GM19324 (cell line): ENCODE measurements around the gene FKBP1A.
"Not testable (repeated sequence)": the region's sequence is repeated elsewhere in the genome, so short reads cannot be mapped to it uniquely, and the experiment has no call there.

Experiments
- ATAC-seq: cut with Tn5 transposase; IDR thresholded peaks from one replicate; pipeline ENCODE4 v1.9.1; 2021; ENCODE audit warnings: mild to moderate bottlenecking, moderate library complexity; ENCODE audit not compliant: unreplicated experiment, low FRiP score

Gene FKBP1A

DNA sequence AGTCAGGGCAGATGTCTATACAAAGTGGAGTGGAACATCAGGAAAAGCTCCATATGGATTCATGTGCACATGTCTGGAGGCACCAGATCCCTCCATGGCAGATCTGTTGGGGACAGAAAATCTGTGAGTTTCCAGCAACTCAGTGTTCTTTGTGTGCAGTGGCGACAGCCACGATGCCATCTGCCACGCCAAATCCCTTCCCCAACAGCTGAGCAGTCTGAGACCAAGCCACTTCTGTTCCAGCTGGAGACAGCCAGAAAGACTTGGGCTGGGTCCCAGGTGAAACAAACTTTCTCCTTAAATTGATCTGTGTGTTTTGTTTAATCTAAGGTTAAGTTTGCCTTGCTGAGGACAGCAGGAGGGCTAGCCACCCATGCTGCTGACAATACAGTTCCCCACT lies 22.9 kb downstream of the FKBP1A start:
- ATAC-seq: no peak

DNA sequence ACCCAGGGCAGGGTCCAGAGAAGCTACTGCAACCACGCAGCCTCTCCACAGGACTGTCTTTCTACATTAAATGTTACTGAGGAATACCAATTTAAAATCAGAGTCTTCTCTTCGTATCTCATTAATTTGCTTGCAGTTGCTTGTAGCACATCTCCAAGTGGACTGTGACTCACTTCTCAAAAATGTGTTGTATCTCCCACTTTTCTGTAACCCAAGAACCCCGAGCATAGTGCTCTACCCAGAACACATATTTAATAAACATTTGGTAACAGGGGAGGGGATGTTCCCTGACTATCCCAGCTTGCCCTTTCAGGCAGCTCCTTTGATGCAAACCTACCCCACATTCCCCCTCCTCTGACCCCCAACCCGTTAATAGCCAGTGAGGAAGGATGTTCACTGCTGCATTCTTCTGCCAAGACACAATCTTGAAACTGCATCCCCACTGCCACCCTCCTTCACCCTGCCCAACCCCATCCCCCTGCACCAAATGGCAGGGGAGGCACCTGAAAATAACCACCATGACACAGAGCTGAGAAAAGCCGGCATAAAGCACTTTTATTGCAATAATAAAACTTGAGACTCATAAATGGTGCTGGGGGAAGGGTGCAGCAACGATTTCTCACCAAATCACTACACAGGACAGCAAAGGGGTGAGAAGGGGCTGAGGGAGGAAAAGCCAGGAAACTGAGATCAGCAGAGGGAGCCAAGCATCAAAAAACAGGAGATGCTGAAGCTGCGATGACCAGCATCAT lies 24.2 kb downstream of the FKBP1A start:
- no peak for ATAC-seq

DNA sequence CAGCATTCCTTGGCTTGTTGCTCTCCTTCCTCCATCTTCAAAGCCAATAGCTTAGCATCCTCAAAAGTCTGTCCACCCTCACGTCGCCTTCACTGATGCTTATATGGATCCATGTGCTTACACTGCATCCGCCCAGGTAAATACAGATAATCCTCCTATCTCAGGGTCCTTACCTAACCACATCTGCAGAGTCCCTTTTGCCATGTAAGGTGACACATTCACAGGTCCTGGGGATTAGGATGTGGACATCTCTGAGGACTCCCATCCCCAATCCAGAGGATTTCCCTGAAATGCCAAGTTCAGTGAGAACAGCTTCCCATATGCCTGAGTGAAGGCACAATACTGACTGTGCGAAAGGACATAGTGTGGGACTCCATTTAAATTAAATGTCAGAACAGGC lies 25.4 kb downstream of the FKBP1A start:
- ATAC-seq: no peak

DNA sequence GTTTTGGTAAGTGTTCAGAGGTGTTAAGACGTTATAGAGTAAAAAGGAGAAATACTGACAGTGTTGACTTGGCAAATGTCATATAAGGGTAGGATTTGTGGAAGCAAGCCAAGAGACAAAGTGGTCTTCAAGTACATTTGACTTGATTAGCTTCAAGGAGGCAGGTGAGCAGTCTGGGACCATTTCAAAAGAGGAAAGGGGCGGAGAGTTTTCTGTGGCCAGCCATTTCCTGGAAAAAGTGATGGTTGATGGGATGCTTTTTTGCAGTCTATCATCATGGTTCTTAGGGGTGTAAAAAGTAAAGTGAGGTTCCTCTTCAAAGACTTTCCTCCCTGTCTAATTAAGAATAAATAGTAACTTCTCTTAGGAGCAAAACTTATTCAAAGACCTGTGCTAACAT lies 28.7 kb downstream of the FKBP1A start:
- no peak for ATAC-seq

DNA sequence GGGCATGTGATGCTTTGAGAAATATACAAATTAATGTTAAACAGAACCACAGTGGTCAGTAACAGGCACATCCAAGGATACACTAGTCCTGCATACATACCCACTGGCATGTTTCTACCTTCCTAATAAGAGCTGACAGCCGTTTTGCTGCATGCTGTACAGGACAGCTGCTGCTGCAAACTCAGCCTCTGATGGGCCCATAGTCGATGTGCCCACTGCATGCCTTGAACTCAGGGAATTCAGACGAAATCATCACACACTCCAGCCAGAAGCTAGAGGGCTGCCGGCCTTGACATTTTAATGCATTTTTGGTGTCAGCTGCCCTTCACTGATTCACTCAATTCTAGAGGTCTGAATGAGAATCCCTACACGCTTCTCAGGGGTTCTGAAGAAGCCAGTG lies 29.3 kb downstream of the FKBP1A start:
- ATAC-seq: no peak

DNA sequence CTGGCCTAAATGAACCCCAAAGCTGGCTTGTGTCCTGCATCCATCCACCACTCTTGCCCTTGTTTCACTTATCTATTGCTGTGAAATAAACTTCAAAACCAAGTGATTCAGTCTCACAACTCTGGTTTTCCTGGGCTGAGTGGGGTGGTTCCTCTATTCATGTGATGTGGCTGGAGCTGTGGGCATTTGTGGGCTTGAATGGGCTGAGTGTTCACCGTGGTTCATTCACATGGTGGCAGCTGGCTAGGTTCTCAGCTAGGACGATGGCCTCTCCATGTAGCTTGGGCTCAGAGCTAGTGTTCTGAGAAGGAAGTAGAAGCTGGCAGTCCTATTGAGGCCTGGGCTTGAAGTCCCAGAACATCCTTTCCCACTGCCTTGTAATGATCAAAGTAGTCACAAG lies 30.4 kb downstream of the FKBP1A start:
- no peak for ATAC-seq

DNA sequence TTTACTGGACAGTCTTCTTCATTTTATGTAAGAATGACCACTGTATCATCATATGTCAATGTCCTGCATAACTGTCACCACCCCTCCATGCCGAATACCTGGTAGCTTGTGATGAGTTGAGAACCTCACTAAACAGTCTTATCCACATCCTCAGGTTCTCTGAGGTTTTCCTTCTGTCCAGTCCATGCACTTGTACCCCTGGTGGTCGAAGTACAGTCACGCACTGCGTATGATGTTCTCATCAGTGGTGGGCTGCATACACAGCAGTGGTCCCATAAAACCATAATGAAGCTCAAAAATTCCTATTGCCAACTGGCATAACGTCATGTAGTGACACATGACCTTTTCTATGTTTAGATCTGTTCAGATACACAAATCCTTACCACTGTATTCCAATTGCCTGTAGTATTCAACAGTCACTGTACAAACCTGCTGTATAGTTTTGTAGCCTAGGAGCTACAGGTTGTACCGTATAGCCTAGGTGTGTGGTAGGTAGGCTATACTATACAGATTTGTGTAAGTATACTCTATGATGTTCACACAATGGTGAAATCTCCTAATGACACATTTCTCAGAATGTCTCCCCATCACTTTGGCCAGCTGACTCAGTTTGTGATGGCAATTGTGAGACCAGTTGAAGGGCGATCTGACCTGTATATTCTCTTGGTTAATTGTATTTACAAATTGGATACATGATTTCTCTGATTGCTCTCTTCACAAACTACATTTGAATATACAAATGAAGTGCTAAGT lies 32.6 kb downstream of the FKBP1A start:
- ATAC-seq: no peak

DNA sequence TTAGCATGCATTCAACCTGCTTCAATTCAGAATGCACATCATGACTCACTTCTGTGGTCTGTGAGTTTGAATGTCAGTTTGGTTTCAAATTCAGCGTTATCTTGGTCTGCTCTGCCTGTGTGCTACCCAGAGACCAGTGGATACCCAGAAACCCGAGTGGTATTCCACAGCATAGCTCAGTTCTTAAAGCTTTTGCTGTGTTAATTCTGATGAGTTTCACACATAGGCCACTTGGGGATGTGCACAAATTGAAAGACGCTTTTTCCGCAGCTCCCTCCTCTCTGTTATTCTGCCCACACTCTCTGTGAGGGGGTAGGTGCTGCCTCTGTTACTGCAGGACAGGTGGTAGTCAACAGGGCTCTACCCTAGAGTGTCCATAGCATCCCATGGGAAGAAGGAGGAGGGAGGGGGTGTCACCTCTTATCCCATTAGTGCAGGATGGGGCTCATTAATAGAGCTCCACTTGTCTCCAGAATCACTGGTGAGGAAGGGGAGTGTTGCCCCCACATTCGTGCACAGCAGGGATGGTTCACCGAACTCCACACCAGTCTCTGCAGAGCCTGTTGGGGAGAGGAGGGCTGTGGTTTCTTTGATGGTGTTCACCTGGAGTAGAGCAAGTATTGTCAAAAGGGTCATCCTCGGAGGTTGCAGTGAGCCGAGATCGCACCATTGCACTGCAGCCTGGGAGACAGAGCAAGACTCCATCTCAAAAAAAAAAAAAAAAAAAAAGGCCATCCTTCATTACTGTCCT lies 34.8 kb downstream of the FKBP1A start:
- ATAC-seq: no peak

DNA sequence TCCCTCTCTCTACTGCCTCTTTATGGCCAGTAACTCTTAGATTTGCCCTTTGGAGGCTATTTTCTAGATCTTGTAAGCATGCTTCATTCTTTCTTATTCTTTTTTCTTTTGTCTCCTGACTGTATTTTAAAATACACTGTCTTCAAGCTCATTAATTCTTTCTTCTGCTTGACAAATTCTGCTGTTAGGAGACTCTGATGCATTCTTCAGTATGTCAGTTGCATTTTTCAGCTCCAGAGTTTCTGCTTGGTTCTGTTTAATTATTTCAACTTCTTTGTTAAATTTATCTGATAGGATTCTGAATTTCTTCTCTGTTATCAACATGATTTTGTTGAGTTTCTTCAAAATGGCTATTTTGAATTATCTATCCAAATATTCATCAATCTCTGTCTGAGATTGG lies 38.9 kb downstream of the FKBP1A start:
- no peak for ATAC-seq

DNA sequence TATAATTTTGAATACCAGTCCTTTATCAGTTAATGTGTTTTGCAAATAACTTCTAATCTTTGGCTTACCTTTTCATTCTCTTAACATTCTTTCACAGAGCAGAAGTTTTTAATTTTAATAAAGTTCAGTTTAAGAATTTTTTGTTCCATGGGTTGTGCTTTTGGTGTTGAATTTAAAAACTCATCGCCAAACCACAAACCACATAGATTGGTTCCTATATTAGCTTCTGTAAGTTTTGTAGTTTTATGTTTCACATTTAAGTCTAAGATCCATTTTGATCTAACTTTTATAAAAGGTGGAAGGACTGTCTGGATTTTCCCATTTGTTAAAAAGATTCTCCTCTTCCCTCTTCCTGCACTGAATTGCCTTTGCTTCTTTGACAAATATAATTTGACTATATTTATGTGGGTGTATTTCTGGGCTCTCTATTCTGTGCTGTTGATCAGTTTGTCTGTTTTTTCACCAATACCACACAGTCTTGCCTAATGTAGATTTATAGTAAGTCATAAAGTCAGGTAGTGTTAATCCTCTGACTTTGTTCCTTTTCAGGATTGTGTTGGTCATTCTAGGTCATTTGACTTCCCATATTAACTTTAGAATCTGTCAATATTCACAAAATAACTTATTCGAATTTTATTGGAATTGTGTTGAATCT lies 46.4 kb downstream of the FKBP1A start:
- no peak for ATAC-seq

DNA sequence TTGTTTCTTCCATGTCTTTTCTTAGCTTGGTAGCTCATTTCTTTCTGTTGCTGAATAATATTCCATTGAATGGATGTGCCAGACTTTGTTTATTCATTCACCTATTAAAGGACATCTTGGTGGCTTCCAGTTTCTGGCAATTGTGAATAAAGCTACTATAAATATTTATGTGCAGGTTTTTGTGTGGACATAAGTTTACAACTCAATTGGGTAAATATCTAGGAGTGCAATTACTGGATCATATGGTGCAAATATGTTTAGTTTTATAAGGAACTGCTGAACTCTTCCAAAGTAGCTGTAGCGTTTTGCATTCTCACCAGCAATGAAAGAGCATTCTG lies 47.1 kb downstream of the FKBP1A start:
- no peak for ATAC-seq

DNA sequence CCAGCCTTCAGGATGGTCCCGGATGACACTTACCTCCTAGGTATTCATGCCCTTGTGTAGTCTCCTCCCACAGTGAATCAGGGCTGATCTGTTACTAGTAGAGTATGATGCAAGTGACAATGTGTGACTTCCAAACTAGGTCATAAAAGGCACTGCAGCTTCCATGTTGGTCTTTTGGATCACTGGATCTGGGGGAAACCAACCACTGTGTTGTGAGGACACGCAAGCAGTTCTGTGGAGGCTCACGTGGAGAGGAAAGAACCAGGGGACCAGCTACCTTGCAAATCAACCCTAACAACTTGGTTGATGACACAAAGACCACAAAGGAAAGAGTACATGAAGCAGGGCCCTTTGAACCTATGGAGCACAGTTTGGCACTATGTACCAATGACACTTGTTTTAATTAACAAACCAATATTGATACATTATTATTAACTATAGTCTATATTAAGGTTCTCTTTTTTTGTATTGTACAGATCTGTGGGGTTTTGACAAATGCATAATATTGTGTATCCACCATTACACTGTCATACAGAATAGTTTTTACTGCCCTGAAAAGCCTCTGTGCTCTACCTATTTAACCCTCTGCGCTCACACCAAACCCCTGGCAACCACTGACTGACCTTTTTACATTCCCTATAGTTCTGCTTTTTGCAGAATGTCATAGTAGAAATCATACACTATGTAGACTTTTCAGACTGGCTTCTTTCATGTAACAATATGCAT lies 47.7 kb downstream of the FKBP1A start:
- ATAC-seq: no peak

DNA sequence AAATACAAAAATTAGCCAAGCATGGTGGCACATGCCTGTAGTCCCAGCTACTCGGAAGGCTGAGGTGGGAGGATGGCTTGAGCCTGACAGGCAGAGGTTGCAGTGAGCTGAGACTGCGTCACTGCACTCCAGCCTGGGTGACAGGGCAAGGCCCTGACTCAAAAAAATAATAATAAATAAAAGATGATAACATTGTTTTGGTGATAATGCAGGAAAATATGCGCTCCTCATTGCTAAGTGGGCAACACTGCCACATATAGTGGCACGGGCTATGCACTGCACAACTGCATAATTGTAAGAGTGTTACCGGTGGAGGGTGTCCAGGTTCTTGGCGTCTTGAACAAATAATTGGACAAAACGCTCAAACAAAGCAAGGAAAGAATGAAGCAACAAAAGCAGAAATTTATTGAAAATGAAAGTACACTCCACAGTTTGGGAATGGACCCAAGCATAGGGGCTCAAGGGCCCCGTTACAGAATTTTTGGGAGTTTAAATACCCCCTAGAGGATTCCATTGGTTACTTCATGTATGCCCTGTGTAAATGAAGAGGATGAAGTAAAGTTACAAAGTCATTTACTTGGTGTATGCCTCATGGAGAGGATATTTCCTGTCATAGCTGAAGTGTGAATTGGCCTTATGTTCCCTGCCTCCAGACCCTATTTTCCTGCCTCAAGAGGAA lies 49.3 kb downstream of the FKBP1A start:
- not testable (repeated sequence) for ATAC-seq

DNA sequence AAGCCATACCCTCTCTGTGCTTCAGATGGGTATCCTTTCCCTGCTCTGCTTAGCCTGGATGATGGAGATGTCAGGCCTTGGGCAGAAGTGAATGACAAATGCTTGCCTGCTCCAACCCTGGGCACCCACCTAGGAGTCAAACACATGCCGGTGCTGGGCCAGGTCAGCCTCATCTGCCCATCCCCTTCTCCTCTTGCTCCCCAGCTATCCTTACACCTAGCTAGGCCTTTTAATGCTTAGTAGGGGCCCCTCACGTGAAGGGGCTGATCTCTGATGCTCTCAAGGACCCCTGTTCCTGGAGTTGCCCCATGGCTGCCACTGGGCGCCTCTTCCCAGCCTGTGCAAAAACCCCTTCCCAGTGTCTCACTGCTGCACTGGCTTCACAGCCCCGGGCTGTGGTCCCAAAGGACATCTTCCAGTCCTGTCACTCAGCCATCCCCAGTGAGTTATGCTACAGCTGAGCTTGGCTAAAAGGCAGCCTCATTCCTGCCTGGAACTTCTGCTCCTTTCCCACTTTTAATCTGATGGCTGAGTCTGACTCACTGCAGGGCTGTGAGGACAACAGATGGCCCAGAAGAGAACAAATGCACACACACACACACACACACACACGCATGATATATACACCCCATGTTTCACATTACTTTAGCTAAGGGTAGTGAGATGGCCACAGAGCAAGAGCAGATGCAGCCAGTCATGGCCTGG lies 51.1 kb downstream of the FKBP1A start:
- no peak for ATAC-seq

DNA sequence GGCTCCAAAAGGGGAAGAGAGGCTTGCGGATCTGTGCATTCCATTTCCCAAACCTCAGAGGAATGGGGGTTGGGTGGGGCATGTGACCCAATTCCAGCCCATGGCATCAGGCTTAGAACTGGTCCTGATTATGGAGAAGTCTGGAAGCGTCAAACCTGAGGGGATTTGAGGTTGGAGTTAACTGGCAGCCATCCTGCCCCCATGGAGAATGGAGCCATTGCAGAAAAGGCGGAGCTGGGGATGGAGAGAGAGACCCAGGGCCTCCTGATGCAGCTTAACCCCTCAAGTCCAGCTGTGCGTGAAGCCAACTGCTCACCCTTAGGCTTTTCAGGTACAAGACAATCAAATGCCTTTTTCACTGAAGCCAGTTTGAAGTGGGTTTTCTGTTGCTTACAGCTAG lies 54.1 kb downstream of the FKBP1A start:
- ATAC-seq: no peak

DNA sequence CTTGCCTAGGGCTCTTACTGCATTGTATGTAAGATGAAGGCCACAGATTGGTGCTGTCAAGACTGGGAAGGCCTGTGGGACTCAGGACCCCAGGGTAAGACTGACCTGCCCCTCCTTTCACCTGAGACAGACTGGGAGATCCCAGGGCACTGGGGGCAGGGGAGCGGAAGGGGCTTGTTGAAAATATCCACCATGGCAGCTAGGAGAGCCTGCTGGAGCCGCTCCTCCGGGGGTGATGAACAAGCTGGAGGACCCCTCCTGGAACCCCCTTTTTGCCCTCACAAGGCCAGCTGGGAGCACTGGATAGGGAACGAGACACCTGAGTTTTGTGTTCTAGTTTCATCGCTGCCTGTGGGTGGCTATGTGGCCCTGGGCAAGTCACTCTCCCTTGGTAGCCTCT lies 54.8 kb downstream of the FKBP1A start:
- ATAC-seq: no peak

DNA sequence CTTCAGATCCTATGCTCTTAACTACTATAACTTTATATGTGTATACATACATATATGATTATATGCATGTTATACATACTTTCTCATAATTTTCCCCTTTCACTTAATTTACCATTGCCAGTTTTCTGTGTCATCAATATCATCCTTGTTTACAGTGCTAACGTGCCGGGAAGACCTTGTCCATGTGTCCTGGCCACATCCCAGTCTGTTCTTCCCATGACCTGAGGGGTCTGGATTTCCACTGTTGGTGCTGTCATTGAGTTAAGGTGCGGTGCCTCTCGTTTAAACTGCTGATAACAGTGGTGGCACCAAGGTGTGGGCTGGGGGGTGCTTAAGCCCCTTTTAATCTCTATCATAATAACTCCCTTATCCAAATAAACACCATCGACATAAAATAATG lies 55.4 kb downstream of the FKBP1A start:
- ATAC-seq: no peak

DNA sequence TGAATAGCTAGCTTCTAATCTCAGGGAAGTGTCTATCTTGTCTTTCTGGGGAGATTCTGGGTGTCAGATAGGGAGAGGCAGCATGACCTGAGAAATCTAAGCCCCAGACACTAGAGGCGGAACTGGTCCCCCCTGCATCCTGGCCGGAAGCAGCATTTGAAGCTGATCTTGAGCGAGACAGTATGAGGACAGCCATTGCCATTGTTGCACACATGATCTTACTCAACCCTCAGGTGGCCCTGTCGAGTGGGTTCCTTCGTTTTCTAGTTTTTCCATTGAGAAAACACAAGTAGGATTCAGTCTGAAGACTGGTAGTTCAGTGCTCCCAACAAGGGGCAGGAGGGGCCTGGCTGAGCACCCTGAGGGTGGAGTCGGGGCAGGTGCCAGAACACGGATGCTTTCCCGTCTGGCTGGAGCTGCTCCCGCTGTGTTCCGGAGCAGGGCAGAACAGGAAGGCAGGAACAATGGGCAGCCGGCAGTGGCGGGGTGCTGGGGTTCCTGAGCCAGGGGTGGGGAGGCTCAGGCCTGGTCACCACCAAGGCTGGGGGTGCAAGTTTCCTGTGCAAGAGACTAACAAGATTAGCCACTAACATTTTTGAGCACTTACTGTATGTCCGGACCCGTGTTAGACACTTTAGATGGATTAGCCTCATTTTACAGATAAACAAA lies 56.0 kb downstream of the FKBP1A start:
- ATAC-seq: no peak
